B cell (primary cell): ENCODE measurements around the gene EEF1AKMT3. TPM values are rescaled to one million over a fixed set of nuclear protein-coding genes. Genes with fewer than 3 reads are reported as not detected.

ENCODE experiments used
- ATAC-seq: fragments of 200-7000 bp; cut with Tn5 transposase; one replicate; pipeline ENCODE4 v1.10.0; 2021; ENCODE audit warnings: low read depth, mild to moderate bottlenecking, moderate number of reproducible peaks, moderate library complexity
- CTCF ChIA-PET: fragments of 350-600 bp; sonication (Branson Sonifier 250); formaldehyde crosslinking; loops from one replicate; lab custom pipeline; 2021; ENCODE audit warnings: antibody characterized with exemption, inconsistent platforms; lab: Charles Lee
- POLR2A ChIA-PET: fragments of 350-600 bp; sonication (Branson Sonifier 250); formaldehyde crosslinking; loops from one replicate; lab custom pipeline; 2021; ENCODE audit warnings: antibody characterized with exemption; lab: Charles Lee
- DNase-seq: peaks from one replicate; pipeline ENCODE4 v3.0.0; 2013
- H2AFZ ChIP-seq: 2 replicates; pipeline ENCODE4 v1.6.1; 2012; ENCODE audit warnings: mild to moderate bottlenecking, low read depth, low read length; ENCODE audit not compliant: insufficient read depth, poor library complexity, severe bottlenecking
- H3K27ac ChIP-seq, 2 donors: 1 replicate in 1 of 2; 2 replicates in 1 of 2; pipeline ENCODE4 v1.5.1; 2012 to 2013; ENCODE audit warnings: low read length in 2 of 2, mild to moderate bottlenecking in 2 of 2, moderate library complexity in 1 of 2
- H3K27me3 ChIP-seq, 4 experiments: fragments of 200-600 bp in 1 of 4; sonication (generic) in 1 of 4; replicated peaks in 1 of 4; 1 replicate in 2 of 4; 2 replicates in 2 of 4; pipeline versions ENCODE4 v1.6.1 to v1.7.0; 2013 to 2016; ENCODE audit warnings: low read length in 3 of 4, mild to moderate bottlenecking in 2 of 4, mixed read lengths in 1 of 4, moderate library complexity in 1 of 4; ENCODE audit not compliant: insufficient read depth in 4 of 4, control insufficient read depth in 3 of 4; ENCODE audit errors: control extremely low read depth in 1 of 4
- H3K36me3 ChIP-seq, 2 experiments: replicated peaks in 1 of 2; 1 replicate in 1 of 2; 2 replicates in 1 of 2; pipeline versions ENCODE4 v1.6.1 to v1.7.1; 2013; ENCODE audit warnings: low read length in 1 of 2; ENCODE audit not compliant: insufficient read depth in 2 of 2, control insufficient read depth in 1 of 2; ENCODE audit errors: control extremely low read depth in 1 of 2, extremely low read depth in 1 of 2
- H3K4me1 ChIP-seq, 2 donors: fragments of 200-600 bp in 1 of 2; sonication (generic) in 1 of 2; 1 replicate in 1 of 2; 2 replicates in 1 of 2; pipeline versions ENCODE4 v1.5.1 to v1.6.1; 2013 to 2017; ENCODE audit warnings: low read length in 2 of 2; ENCODE audit not compliant: control insufficient read depth in 2 of 2, insufficient read depth in 2 of 2
- H3K4me2 ChIP-seq: replicated peaks from 2 replicates; pipeline ENCODE3; 2012; ENCODE audit warnings: mild to moderate bottlenecking, low read depth, low read length; ENCODE audit not compliant: poor library complexity, severe bottlenecking
- H3K4me3 ChIP-seq, 5 experiments: fragments of 200-600 bp in 1 of 5; sonication (generic) in 1 of 5; 1 replicate in 3 of 5; 2 replicates in 2 of 5; pipeline versions ENCODE4 v1.5.1 to v1.7.0; 2011 to 2016; ENCODE audit warnings: low read length in 4 of 5, mild to moderate bottlenecking in 4 of 5, low read depth in 2 of 5, control low read depth in 1 of 5, moderate library complexity in 1 of 5; ENCODE audit not compliant: insufficient read depth in 1 of 5; ENCODE audit errors: control extremely low read depth in 1 of 5, extremely low read depth in 1 of 5
- H3K79me2 ChIP-seq: fragments of 200-600 bp; sonication (generic); one replicate; pipeline ENCODE4 v1.6.0; 2016; ENCODE audit warnings: low read length; ENCODE audit not compliant: control insufficient read depth, insufficient read depth
- H3K9ac ChIP-seq: fragments of 200-600 bp; sonication (generic); 2 replicates; pipeline ENCODE4 v1.6.1; 2017; ENCODE audit warnings: mild to moderate bottlenecking, low read length, moderate library complexity
- H3K9me3 ChIP-seq, 3 donors: one replicate each; pipeline versions ENCODE4 v1.6.1 to v1.7.1; 2013; ENCODE audit warnings: low read length in 2 of 3; ENCODE audit not compliant: control insufficient read depth in 2 of 3, insufficient read depth in 1 of 3; ENCODE audit errors: control extremely low read depth in 1 of 3
- H4K20me1 ChIP-seq: 2 replicates; pipeline ENCODE4 v1.6.0; 2012; ENCODE audit warnings: mild to moderate bottlenecking, low read length; ENCODE audit not compliant: insufficient read depth, control insufficient read depth, poor library complexity, severe bottlenecking
- H3K27ac Mint-ChIP-seq: one replicate; pipeline ENCODE4 v1.8.0; 2021; ENCODE audit warnings: mixed read lengths
- H3K27me3 Mint-ChIP-seq: one replicate; pipeline ENCODE4 v1.8.0; 2021; ENCODE audit warnings: mixed read lengths
- H3K4me1 Mint-ChIP-seq: one replicate; pipeline ENCODE4 v1.8.0; 2021; ENCODE audit warnings: mixed read lengths
- H3K4me3 Mint-ChIP-seq: one replicate; pipeline ENCODE4 v1.8.0; 2021; ENCODE audit warnings: mixed read lengths
- H3K9me3 Mint-ChIP-seq: one replicate; pipeline ENCODE4 v1.8.0; 2022; ENCODE audit warnings: mixed read lengths; ENCODE audit not compliant: insufficient read depth
- CTCF ChIP-seq: fragments of 200-600 bp; IDR thresholded peaks from one replicate; pipeline ENCODE4 v1.8.0; 2022; ENCODE audit warnings: antibody characterized with exemption, mild to moderate bottlenecking
- EZH2 ChIP-seq: IDR thresholded peaks from 2 replicates; pipeline ENCODE4 v1.6.1; 2012; ENCODE audit warnings: borderline replicate concordance, low read depth, mild to moderate bottlenecking, moderate library complexity, low read length; ENCODE audit not compliant: insufficient read depth, poor library complexity, severe bottlenecking
- WGBS: methylation state at CpG from one replicate; pipeline ENCODE4 v1.1.5; 2013; ENCODE audit warnings: missing lambda C conversion rate; ENCODE audit not compliant: insufficient coverage; 5-methylcytosine and 5-hydroxymethylcytosine counted together
- intact Hi-C: fragments of 100-400 bp; cut with micrococcal nuclease; formaldehyde crosslinking; loops from one replicate; pipeline ENCODE4 v1.10.0; 2022
- polyA plus RNA-seq: library from polyadenylated mRNA; depleted of rRNA; stranded (reverse); fragments of >200 nt; gene quantifications from 2 replicates; pipeline ENCODE4 v1.2.3, GENCODE V29; 2012
- total RNA-seq, 2 donors: library from RNA; stranded (reverse); fragments of 120-200 nt in 1 of 2; gene quantifications; 1 replicate in 1 of 2; 2 replicates in 1 of 2; pipeline versions ENCODE4 v1.2.3 to v1.2.4, GENCODE V29; 2013 to 2022

Gene EEF1AKMT3
- total and polyA plus RNA-seq, 2 donors (not counting 1 experiment from before 2014, with no cell fraction given): 0.89 to 1.3 TPM

DNA sequence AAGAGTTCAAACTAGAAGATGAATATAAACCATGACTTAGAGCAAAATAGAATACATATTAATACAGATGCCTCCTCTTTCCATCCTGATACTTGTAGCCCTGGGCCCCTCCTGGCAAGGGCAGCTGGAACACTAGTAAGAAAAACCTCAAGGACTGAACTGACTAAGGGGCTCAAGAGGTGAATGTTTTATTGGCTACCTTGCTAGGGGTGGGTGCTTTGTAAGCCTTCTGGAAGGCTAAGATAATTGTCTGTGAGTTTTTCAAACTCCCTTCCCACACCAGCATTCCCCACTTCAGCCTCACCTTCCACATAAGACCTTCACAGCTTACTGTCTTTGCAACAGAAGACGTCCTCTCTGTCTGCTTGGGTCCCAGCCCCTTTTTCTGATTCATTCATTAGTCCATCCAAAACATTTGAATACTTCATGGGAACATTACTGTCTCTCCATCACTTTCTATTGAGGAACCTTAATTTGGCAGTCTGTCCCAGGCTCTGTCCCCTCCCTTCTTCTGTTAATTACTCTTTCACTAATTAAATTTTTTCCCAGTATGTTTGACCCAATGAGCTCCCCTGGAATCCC lies 18.6 kb upstream of the EEF1AKMT3 start:
- Histone ChIP-seq H3K36me3 (peaks cover 1 to 39% of the 10 kb centered on the region in 2 experiments), H3K9me3 (no peaks in the 10 kb centered on the region), H3K27ac (peak overlapping the region; percentile 74 to 98), H3K9ac (no peak overlapping the region), H3K79me2 (peaks cover 36% of the 10 kb centered on the region), H3K4me2 (peak overlapping the region; percentile 90), H3K27me3 (no peaks in the 10 kb centered on the region), H3K4me1 (peaks cover 40 to 59% of the 10 kb centered on the region in 2 donors), H2AFZ (no peak overlapping the region), H4K20me1 (peaks cover 29% of the 10 kb centered on the region), H3K4me3 (no peak overlapping the region)
- ChIA-PET POLR2A (interaction anchor here (0.6 kb wide), 1 partner anchor 9 kb away, joined by 3 read pairs; the partner anchor contains the start of gene TSPAN31), CTCF (interaction anchor here (0.6 to 1.5 kb wide), 3 partner anchors 9 to 151 kb away, joined by 3 to 5 read pairs (median 5); partner anchors contain the start of genes EEF1AKMT3 and METTL1)
- Mint-ChIP-seq H3K27ac (peak overlapping the region; percentile 95), H3K27me3 (no peaks in the 10 kb centered on the region), H3K9me3 (no peaks in the 10 kb centered on the region), H3K4me1 (peaks cover 61% of the 10 kb centered on the region), H3K4me3 (peak overlapping the region; percentile 96)
- DNase-seq: peak; percentile 34
- no peak for ATAC-seq
- intact Hi-C loops: loop anchor here (2.0 to 10.0 kb wide), 7 partner anchors 59 to 1637 kb away; partner anchors contain the start of genes DDIT3, GLI1, INHBE and MARS1
- TF ChIP-seq CTCF (no peak), EZH2 (no peak)
- 86% methylated on average over 1 of the region's 1 CpG for WGBS
